HG02852 (cell line): ENCODE measurements around the gene PDE4A.
A peak's percentile ranks its signal among the peaks of the same experiment; 100 is the strongest.
"Not testable (repeated sequence)": the region's sequence is repeated elsewhere in the genome, so short reads cannot be mapped to it uniquely, and the experiment has no call there.

ENCODE experiments used
- ATAC-seq: cut with Tn5 transposase; IDR thresholded peaks from one replicate; pipeline ENCODE4 v1.9.1; 2021; ENCODE audit warnings: mild to moderate bottlenecking, moderate library complexity; ENCODE audit not compliant: unreplicated experiment

PDE4A gene

GRCh38 chr19:10461047-10461949, 41.0 kb downstream of the PDE4A start:
- peak; percentile 91 for ATAC-seq

- ATAC-seq, result not testable (repeated sequence)
Observed at GRCh38 chr19:10462042-10462441, 41.7 kb downstream of the PDE4A start.

- ATAC-seq, result no peak
Observed at GRCh38 chr19:10462557-10462956, 42.2 kb downstream of the PDE4A start.

GRCh38 chr19:10464456-10464855, 44.1 kb downstream of the PDE4A start:
- ATAC-seq, result no peak

GRCh38 chr19:10467104-10467706, 46.9 kb downstream of the PDE4A start:
- no peak for ATAC-seq

GRCh38 chr19:10468133-10468532, 47.8 kb downstream of the PDE4A start:
- ATAC-seq, result no peak

- no peak for ATAC-seq
Observed at GRCh38 chr19:10471909-10472308, 51.6 kb downstream of the PDE4A start.

- ATAC-seq, result no peak
Observed at GRCh38 chr19:10473192-10473591, 52.9 kb downstream of the PDE4A start.

- ATAC-seq, result no peak
Observed at GRCh38 chr19:10474962-10475451, 54.7 kb downstream of the PDE4A start.

- ATAC-seq, result no peak
Observed at GRCh38 chr19:10478476-10478875, 58.1 kb downstream of the PDE4A start.

- ATAC-seq, result no peak
Observed at GRCh38 chr19:10478903-10479384, 58.6 kb downstream of the PDE4A start.

- no peak for ATAC-seq
Observed at GRCh38 chr19:10486551-10486950, 66.2 kb downstream of the PDE4A start.

- no peak for ATAC-seq
Observed at GRCh38 chr19:10491472-10492047, 71.2 kb downstream of the PDE4A start.

- ATAC-seq, result no peak
Observed at GRCh38 chr19:10497371-10497770, 77.0 kb downstream of the PDE4A start.

GRCh38 chr19:10499550-10500246, 79.4 kb downstream of the PDE4A start:
- no peak for ATAC-seq

GRCh38 chr19:10500247-10500592, 79.9 kb downstream of the PDE4A start:
- ATAC-seq, result no peak

GRCh38 chr19:10501971-10502523, 81.7 kb downstream of the PDE4A start:
- peak; percentile 36 for ATAC-seq

GRCh38 chr19:10502524-10503001, 82.2 kb downstream of the PDE4A start:
- ATAC-seq, result peak; percentile 73

GRCh38 chr19:10503002-10503789, 82.9 kb downstream of the PDE4A start, which contains the start of gene KEAP1:
Gene KEAP1 (minus strand): TSS chr19:10503356. CDS start chr19:10500033, 3,323 bp downstream.
- ATAC-seq, result peak; percentile 29
